Testis (tissue), 3 donors: ENCODE measurements around the gene TRIM28. TPM values are rescaled to one million over a fixed set of nuclear protein-coding genes. Genes with fewer than 3 reads are reported as not detected.

ENCODE experiments used
- DNase-seq: peaks from one replicate; pipeline ENCODE4 v3.0.0-alpha.2; 2019
- H3K27ac ChIP-seq, 2 donors: fragments of 200-600 bp; sonication (generic); one replicate each; pipeline ENCODE4 v1.5.1; 2019
- H3K27me3 ChIP-seq: fragments of 200-600 bp; sonication (generic); one replicate; pipeline ENCODE4 v1.5.1; 2019
- H3K36me3 ChIP-seq: fragments of 200-600 bp; sonication (generic); one replicate; pipeline ENCODE4 v1.5.1; 2017; ENCODE audit warnings: low read depth; ENCODE audit errors: missing control alignments
- H3K4me1 ChIP-seq: fragments of 200-600 bp; sonication (generic); one replicate; pipeline ENCODE4 v1.5.1; 2019
- H3K4me3 ChIP-seq, 2 donors: fragments of 200-600 bp; sonication (generic); one replicate each; pipeline ENCODE4 v1.5.1; 2017 to 2019
- H3K9me3 ChIP-seq: fragments of 200-600 bp; sonication (generic); one replicate; pipeline ENCODE4 v1.5.1; 2017
- CTCF ChIP-seq, 3 experiments: fragments of 450-650 bp in 2 of 3; fragments of 200-600 bp in 1 of 3; sonication (generic) in 1 of 3; IDR thresholded peaks; one replicate each; pipeline ENCODE4 v1.5.1; 2016 to 2019; ENCODE audit warnings: antibody characterized with exemption in 3 of 3, mild to moderate bottlenecking in 2 of 3, moderate library complexity in 1 of 3
- POLR2A ChIP-seq: fragments of 450-650 bp; IDR thresholded peaks from one replicate; pipeline ENCODE4 v1.6.1; 2017; ENCODE audit warnings: antibody characterized with exemption, mild to moderate bottlenecking, moderate library complexity
- WGBS, 2 donors: methylation state at CpG; one replicate each; pipeline ENCODE4 v1.1.5; 2018; 5-methylcytosine and 5-hydroxymethylcytosine counted together
- intact Hi-C: fragments of 100-400 bp; cut with DNase I; formaldehyde crosslinking; loops from one replicate; pipeline ENCODE4 v1.15.1; 2023; ENCODE audit warnings: low total_unique reads
- polyA plus RNA-seq: library from polyadenylated mRNA; stranded (reverse); fragments of 350-450 nt; fragmentation: Illumina TruSeq; extraction: RNeasy Lipid Tissue Mini Kit (QIAGEN cat#74804); gene quantifications from one replicate; pipeline ENCODE4 v1.2.3, GENCODE V29; 2014; ENCODE audit warnings: low read depth, low replicate concordance; ENCODE audit not compliant: insufficient read depth
- total RNA-seq, 2 donors: library from RNA; depleted of rRNA; stranded (reverse); fragments of >200 nt; gene quantifications; one replicate each; pipeline ENCODE4 v1.2.3, GENCODE V29; 2016

TRIM28 gene
- total and polyA plus RNA-seq, 3 donors from 2014 or later = 415 to 694 (median 521) TPM

GRCh38 chr19:58546019-58546530 lies 2.2 kb downstream of the TRIM28 start:
- 0 to 11% methylated on average over 1 of the region's 1 CpG for WGBS, 2 donors
- Histone ChIP-seq H3K36me3 (peaks cover 4% of the 10 kb centered on the region), H3K27me3 (no peaks in the 10 kb centered on the region), H3K4me3 (peak overlapping the region in 1 of 2 donors; percentile 88), H3K27ac (peak overlapping the region in 1 of 2 donors; percentile 99), H3K4me1 (peaks cover 22% of the 10 kb centered on the region), H3K9me3 (no peaks in the 10 kb centered on the region)
- TF ChIP-seq POLR2A (no peak), CTCF (IDR thresholded peaks at IDR 0.05) (no peak)
- intact Hi-C loops = no loop called here
- DNase-seq = no peak

GRCh38 chr19:58547323-58548312 lies 3.8 kb downstream of the TRIM28 start:
- H3K9me3 ChIP-seq = no peaks in the 10 kb centered on the region
- no peak overlapping the region for H3K4me3 ChIP-seq
- intact Hi-C loops = no loop called here
- DNase-seq = no peak
- 86 to 87% methylated on average over 8 to 18 of the region's 18 CpGs for WGBS, 2 donors
- no peaks in the 10 kb centered on the region for H3K27me3 ChIP-seq
- H3K36me3 ChIP-seq = peaks cover 4% of the 10 kb centered on the region
- H3K27ac ChIP-seq = no peak overlapping the region
- TF ChIP-seq CTCF (IDR thresholded peaks at IDR 0.05) (no peak), POLR2A (no peak)
- peaks cover 22% of the 10 kb centered on the region for H3K4me1 ChIP-seq

- no peak for DNase-seq
Observed at GRCh38 chr19:58548859-58549663, 5.2 kb downstream of the TRIM28 start.

More at GRCh38 chr19:58548859-58549663, 5.2 kb downstream of the TRIM28 start:
- Histone ChIP-seq H3K27me3 (no peaks in the 10 kb centered on the region), H3K9me3 (no peaks in the 10 kb centered on the region), H3K4me1 (peaks cover 24% of the 10 kb centered on the region), H3K4me3 (no peak overlapping the region), H3K27ac (no peak overlapping the region), H3K36me3 (peaks cover 4% of the 10 kb centered on the region)
- intact Hi-C loops = no loop called here
- TF ChIP-seq CTCF (IDR thresholded peaks at IDR 0.05) (no peak), POLR2A (no peak)
- 84 to 86% methylated on average over 9 to 20 of the region's 20 CpGs for WGBS, 2 donors
